ENCODE data around the gene CARS2.
A peak's percentile ranks its signal among the peaks of the same experiment; 100 is the strongest.

The CARS2 gene

DNA sequence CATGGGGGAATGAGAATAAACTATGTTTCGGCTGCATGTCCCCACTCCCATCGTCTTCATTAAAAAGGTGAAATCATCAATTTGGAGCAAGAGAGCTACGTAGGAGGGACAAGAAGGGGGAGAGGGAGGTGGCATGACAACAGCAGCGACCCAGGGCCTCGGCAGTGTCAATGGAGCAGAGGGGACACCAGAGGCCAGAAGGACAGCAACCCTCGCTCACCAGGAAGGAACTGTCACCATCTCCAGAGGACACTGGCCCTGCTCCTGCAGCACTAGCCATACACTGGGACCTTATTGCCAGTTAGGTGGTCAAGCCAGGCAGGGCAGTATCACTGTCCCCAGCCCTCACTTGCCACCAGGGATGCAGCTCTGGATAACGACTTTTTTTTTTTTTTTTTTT is 56.4 kb downstream of the CARS2 start:
- DNase-seq: no peak

DNA sequence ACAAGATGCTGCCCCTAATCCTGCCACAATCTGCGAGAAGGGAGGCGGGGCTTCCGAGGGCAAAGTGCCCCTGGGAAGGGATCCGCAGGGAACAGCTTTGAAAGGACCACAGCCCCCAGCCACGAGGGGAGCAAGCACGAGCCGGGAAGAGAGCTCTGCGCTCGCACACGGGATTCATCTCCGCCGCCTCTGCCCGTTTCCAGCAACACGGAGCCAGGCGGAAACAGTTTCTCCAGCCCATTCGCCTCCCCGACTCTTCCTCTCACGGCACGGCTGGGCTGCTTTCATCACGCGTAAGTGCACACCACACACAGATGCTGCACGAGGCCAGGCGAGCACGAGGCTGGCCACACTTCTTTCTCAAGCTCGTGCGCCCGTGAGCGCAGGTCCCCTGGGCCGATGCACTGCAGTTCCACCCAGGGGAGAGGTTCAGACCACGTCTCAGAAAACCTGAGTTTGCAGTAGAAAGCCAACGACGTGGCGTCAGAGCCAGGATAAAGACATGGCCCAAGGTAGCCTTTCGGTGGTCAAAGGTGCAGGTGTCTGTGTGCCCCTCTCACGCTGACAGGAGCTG is 57.0 kb downstream of the CARS2 start:
- DNase-seq: no peak

DNA sequence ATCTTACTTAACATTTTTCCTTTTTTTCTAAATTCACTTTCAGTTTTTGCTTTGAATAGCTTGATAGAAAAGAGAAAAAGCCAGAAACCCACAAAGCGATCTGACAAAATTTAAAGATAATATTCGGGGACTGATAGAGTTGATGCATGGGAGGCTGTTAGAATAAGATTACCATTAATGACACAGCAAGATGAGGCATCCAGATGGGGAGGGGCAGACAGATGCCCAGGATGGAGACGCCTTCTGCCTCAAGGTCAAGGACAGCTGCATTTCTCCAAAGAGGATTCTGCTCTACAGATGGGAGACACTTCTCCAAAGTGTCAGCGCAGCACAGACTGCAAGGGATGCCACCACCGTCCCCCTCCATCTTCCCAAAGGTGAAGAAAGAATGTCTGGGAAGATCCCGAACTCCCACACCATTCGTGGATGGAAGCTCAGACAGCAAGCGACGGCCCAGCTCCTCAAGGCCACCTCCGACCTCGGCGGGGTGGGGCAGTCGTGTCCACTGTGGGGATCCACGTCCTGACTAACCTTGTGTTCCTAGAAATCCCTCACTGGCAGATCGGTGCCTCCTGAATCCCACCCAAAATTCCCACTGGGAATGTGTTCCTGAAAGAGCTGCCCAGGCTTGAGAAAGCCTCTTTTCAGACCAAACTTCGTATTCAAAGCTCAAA is 57.6 kb downstream of the CARS2 start:
- DNase-seq: no peak

DNA sequence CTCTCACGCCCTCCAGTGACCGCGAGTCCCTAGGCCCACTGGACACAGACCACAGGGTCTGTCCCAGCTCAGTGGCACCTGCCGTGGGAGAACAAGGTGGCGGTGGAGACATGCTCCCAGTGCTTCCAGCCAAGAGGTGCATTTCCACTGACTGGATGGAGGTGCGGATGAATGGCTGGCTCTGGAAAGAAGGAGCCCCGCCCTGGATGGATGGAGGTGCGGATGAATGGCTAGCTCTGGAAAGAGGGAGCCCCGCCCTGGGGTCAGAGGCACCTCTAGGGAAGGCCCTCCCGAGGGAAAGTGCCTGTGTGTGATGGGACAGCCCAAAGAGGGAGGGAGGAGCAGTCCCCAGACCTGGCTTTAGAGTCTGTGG is 58.6 kb downstream of the CARS2 start:
- no peak for DNase-seq

DNA sequence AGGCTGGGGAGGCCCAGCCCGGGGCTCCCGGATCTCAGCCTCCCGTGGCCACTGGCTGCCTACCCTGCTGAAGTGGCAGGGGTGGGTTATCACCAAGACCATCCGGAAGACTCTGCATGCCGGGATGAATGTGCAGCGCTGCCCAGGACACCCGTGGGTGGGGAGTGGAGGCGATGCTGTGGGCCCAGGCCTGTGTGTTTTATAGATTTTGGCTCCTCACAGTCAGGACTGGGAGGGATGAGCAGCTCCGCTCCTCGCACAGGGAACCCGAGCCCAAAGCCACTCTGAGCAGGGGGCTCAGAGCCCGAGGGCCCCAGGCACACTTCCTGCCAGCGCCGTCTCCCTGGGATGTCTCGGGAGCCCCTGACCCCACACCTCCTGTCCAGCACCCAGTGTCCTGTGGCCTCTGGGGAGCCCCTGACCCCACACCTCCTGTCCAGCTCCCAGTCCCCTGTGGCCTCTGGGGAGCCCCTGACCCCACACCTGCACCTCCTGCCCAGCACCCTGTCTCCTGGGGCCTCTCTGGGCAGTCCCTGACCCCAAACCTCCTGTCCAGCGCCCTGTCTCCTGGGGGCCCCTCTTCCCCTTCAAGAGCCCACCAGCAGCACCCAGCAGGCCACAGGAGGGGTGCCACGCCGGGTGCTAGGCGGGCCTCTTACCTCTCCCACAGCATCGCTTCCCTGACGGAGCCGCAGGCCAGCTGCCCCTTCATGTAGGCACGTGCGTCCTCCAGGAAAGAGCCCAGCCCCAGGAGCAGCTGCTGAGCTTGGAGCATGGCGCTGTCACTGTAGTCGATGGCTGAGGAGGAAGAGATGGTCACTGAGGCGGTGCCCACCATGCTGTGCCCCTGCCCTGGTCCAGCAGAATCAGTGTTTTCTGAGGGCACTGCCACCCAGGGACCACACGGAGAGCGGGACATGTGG is 59.2 kb downstream of the CARS2 start:
- DNase-seq: no peak

DNA sequence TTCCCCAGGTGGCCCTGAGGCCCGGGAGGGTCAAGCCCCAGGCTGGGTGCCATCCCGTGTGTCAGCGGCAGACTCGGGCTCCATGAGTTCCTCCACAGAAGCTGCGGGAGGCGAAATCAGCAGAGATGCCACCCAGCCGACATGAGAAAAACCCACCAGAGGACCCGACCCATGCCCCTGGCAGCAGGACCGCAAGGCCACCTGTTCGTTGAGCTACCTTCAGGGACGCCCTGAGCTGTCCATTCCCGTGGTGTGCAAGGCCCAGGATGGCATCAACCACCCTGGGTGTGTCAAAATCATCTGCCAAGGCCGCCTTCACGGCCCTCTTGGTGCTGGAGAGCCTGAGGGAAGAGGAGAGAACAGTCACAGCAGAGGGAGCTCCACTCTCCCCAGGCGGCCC is 60.2 kb downstream of the CARS2 start:
- DNase-seq: no peak

DNA sequence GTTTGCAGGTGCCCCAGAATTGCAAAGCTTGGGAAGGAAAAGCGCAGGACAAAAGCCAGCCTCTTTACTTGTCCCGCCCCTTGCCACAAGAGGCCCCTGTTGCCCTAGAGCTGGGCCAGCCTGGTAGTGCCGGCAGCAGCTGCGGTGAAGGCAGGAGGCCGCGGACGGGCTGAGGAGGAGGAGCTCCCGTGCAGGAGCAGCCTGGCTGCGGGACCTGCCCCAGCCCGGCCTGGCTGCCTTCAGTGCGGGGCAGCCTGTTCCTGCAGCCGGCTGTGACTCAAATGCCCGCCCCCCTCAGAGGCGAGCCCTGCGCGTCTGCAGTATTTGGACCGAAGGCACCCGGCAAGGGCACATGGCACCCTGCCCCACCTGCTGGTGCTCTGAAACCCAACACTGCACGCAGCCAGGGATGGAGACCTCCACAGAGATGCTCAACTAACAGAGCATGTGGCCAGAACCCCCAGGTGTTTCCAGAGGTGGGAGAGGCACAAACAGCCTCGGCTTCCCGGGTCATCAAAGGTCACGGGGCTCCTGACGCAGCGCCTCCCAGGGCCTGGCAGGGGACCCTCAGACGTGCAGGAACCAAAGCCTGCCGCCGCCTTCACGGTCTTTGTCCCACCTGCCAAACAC is 60.9 kb downstream of the CARS2 start:
- peak; percentile 78 for DNase-seq

DNA sequence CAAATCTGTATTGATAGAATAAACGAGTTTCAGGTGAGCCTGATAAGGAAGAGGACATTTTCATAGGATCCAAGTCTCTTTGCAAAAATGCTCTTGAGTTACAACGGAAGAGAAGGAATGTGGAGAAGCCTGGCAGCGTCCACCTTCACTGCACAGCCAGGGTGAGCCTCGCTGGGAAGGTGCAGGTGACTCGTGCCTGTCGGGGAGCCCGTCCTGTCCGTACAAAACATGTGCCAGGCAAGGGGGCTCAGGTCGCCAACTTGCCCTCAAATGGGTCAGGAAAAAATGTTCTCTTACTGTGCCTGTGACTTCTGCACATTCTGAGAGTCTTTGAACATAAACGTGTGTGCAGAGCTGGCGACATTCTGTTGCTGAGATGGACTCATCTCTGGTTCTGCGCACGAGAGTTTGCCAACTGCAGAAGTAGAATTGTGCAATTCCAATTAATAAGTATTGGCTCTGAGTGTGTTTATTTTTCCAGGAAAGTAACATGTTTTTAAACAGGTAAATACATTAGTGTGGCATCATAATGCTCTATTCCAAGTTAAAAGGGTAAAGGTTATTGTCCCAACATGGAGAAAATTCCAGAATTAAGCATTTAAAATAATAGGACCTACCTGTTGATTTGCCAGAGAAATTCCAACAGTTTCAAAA is 62.0 kb downstream of the CARS2 start:
- no peak for DNase-seq

DNA sequence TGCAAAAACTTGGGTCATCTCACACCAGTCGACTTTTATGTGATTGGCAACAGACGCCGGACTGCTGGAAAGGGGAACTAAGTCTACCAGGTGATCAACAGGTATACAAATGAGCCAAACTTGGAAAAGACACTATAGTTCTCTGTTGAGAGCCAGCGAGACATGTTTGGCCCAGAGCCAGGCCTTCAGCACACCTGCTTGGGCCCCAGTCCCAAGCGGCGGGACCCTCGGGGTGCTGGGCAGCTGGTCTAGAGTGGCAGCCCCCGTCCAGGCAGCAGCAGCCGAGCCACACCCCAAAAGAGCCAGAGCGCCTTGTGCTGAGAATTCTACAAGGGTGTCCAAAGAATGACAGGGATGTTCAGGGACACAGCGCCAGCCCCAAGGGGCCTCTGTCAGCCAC is 62.6 kb downstream of the CARS2 start:
- no peak for DNase-seq

DNA sequence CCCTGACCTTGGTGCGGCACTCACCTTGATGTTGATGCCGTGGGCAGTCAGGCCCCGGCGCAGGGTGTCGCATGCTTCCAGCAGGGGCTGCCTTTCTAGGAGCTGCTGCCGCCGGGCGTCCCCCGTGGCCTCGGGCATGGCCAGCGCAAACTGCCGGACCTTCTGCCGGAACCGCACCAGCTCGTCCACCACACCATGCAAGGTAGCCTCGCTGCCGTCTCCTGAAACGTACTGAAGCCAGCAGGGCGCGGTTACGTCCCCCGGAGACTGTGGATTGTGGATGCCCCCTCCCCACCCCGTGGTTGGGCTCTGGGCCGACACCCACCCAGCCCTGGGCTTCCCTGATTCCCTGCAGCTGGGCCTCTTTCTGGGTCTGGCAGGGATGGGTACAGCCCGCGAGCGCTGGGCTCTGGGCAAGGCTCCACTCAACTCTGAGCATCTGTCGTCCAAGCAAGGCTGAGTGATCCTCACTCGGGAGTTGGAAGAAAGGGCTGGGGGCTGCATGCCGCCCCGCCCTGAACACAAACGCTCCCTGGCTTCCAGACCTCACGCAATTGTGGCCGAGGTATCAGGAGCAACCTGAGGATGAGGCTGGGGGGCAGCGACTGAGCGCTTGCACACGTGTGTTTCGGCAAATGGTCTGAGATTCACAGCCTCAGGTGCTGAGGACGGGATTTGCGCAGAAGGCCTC is 63.5 kb downstream of the CARS2 start:
- DNase-seq: no peak

DNA sequence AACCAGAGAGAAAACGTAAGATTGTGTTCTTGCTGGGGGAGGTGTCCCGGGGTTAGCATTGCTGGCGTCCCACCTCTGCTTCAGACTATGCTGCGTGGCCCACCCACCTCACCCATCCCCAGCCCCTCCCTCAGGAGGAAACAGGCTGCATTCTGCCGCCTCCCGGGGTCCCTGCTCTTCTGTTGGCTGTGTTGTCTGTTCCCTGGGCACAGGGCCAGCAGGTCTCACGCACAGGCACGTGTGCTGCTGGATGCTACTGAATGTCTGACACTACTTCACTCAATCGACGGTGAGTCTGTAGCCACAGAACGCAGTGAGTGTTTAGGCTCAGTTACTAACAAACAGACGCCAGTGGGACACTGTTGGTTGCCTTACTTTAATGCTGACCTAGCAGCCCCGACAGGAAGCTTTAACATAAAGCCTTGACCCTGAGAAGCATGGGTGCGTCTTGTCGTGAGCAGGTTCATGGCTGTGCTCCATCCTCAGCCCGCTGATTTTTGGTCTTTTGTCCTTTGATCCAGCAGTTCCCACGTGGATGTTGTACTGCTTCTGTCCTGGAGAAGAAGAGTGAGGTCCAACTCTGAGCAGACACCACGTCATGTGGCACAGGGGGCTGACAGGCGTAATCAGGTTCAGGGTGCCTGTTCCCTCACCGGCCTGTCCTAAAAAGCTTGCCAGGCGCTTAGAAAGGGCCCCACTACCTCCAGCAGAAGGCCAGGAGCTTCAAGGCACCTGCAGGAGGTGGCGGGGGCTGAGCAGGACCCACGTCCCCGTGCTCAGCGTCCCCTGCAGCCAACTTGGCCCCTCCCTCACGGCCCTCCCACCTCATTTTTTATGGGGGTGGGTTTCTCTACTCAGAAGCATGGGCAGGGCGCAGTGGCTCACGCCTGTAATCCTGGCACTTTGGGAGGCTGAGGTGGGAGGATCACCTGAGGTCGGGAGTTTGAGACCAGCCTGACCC is 64.6 kb downstream of the CARS2 start:
- no peak for DNase-seq

DNA sequence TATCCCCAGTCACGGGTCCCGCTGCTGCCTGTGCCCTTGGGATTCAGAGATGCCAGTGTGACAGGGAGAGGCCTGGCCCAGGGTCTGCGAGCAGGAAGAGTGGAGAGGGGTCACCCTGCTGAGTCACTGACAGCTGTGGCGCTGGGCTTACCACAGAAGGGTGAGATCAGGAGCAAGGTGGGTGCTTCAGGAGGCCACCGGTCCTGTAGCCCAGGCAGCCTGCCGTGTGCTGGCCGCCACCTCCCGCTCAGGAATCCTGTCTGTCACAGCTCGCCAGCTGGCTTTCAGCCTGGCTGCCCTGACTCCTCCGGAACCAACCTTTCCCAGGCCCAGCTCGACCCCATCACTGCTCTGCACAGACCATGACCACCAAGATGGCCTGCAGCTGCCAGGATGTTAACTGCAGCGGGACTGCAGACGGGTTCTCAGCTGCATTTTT is 65.3 kb downstream of the CARS2 start:
- no peak for DNase-seq

DNA sequence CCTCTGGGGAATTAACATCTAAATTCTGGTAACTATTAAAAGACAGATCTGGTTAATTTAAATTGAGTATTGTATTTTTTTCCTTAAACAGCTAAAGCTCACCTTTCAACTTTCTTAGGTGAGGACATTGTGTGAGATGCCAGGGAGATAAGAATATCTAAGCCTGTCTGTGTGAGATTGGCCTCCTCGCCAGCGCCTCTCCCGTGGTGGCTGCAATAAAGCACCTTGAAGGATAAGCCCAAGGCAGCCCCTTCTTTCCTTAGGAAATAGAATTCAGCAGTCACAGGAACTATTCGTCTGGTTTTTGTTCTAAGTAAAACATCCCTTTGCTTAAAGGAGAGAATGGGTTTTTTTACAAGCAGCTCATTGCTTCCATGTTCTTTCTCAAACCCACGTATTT is 66.0 kb downstream of the CARS2 start:
- no peak for DNase-seq

DNA sequence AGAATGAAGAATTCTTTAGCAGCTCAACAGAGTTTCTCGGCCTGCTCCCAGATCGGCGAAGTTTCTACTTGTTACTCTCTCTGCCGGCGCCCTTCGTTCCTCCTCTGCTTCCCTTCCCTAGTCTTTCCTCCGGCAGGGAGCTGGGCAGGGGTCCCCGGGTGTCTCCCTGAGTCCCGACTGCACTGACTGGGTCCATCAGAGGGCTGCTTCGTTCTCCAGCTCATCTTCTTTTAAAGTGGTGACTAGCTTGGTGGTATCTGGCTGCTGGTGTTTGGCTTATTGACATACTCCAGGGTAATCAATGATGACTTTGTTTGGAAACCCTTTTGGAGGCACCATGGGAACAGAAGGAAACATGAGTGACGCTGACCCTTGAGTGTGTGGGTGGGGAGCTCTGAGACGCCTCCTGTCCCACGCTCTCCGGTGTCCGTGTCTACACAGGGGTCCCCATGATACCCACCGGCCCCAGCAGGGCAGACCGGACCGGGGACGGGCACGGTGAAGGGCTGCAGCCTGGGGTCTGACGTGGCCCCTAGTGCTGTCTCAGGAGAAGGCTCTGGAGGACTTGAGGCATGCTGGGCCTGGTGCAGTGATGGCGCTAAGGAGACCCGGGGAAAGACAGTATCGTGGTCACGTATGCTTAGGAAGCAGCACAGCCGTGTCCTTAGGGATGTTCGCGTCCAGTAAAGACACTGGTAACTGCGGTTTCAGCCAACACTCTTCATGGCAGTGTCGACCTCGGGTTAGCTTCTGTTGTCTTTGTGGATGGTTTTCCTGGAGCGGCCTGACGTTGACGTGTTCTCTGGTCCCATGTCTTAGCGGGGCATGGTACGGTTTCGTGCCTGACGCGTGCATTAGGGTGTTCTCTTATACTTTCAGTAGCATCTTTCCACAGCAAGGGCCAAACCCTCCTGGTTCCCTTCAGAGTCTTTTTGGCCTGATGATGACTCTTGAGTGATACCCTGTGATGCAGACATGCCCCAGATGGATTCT is 66.8 kb downstream of the CARS2 start:
- DNase-seq: no peak

DNA sequence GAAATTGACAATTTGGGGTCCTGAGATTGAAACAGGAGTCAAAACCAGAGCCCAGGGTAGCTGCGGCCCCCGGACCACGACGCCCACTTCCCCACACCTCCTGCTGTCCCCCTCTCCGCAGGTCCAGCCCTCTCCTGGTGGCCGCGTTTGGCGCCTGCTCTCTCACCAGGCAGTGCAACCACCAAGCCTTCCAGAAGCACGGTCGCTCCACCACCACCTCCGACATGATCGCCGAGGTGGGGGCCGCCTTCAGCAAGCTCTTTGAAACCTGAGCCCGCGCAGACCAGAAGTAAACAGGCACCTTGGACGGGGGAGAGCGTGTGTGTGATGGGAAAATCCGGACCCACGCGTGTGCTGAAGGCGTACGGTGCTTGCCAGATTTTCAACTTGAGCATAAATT is 67.7 kb downstream of the CARS2 start:
- DNase-seq: no peak

DNA sequence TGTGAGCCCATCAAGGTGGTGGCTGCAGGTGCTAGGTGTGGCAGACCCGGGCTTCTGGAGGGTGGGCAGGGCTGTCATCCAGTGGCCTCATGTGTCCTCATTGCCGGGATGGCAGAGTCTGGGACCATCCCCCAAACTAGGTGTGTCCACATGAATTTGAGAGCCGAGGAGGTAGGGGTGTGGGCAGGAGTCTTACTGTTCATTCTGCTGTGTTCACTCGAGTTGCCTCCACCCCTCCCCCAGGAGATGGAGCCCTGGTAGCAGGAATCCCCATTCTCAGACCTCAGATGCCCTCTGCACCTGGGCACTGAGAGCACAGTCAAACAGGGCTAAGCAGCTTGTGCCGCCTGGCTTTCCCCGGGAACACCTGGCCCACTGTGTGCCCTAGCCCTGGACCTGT is 68.2 kb downstream of the CARS2 start:
- DNase-seq: no peak

DNA sequence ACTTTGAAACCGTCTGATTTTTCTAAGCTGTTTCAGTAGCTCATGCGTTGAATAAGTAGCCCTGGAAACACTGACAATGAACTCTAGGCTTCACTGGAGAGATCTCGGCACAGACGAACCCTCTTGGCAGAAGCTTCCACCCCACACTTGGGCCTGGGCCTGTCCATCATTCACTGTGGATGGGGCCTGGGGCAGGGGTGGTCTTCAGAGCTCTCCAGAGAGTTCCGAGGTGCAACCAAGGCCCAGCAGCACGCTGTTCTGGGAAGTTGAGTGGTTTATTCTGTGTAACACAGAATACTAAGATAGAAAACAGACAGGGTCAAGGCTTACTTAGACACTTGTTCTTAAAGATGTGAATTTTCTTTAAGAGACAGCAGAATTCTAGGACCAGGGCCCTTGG is 68.6 kb downstream of the CARS2 start:
- DNase-seq: no peak

DNA sequence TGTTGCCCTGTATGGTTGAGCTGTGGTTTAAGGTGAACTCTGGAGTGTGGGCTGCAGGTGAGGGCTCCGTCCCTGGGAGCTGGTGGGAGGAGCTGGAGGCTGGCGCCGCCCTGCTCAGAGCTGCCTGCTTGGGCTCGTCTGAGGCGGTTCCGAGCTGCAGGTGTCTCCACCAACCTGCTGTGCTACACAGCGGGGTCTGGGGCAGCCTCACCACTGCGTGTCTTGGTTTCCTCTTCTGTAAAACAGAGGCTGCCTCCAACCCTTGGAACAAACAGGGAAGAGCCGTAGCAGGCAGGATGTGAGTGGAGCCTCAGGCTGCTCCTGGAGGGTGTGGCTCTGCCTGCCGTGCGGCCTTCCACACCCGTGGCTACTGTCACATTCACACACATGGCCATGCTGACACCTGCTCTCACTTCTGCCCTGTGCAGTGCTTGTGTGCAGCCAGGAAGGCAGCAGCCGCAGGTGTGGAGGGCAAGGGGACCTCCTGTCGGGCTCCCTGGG is 69.2 kb downstream of the CARS2 start:
- DNase-seq: no peak

DNA sequence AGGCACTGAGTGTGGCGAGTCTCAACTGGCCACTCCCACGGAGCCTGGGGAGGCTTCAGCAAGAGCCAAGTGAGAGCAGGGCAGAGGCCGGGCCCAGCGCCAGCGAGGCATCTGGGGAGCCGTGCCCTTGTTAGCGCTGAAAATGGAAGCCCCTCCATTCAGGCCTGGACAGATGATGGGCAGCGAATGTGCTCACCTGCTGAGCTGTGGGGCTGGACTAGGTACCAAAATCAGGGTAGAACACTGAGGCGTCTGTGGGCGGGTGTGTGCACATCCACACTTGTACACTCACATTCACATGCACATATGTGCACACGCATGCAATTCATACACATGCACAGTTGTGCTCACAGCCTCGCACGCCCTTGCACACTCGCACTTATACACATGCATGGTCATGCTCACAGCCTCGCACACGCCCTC is 69.9 kb downstream of the CARS2 start:
- DNase-seq: no peak

All from MV-4-11 (cell line).